ENCODE results near the gene DNAH2. TPM values are rescaled to one million over a fixed set of nuclear protein-coding genes. Genes with fewer than 3 reads are reported as not detected.

Gene DNAH2
- total and polyA plus RNA-seq, 2 donors: 0.07 to 0.14 TPM

GRCh38 chr17:7780736-7781135, 63.2 kb downstream of the DNAH2 start:
- Histone ChIP-seq H3K4me3 (ENCODE audit: low read length in 2 of 2) (no peak overlapping the region), H3K36me3 (ENCODE audit: control insufficient read depth in 2 of 2, insufficient read depth in 2 of 2, low read length in 1 of 2) (no peaks in the 10 kb centered on the region), H3K27me3 (ENCODE audit: control insufficient read depth in 2 of 2, insufficient read depth in 1 of 2, low read length in 1 of 2) (peaks cover 0 to 17% of the 10 kb centered on the region in 2 donors), H3K4me1 (ENCODE audit: control insufficient read depth in 2 of 2, insufficient read depth in 2 of 2, low read length in 2 of 2) (no peaks in the 10 kb centered on the region), H3K27ac (ENCODE audit: low read depth in 1 of 2, low read length in 1 of 2) (no peak overlapping the region), H3K9me3 (ENCODE audit: control insufficient read depth in 2 of 2, insufficient read depth in 1 of 2, low read length in 1 of 2) (no peaks in the 10 kb centered on the region)
- WGBS: 97% methylated on average over 10 of the region's 10 CpGs
- no peak for DNase-seq (ENCODE audit: low read depth in 6 of 9, low spot score in 9 of 9)

DNA sequence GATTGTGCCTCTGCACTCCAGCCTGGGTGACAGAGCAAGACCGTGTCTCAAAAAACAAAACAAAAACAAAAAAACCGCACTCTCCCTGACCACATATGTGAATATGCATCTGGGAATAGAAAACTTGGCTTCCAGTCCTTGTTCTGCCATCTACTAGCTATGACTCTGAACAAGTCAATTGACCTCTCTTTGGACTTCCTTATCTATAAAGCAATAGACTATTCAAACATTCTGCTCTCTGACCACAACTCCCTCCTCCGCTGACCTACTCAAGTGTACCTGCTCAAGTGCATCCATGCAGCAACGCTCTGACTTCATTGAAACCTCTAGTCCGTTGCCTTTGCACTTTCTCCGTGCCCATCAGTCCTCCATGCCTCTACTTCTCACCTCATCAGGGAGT, 63.9 kb downstream of the DNAH2 start:
- peaks cover 0 to 15% of the 10 kb centered on the region in 2 donors for H3K27me3 ChIP-seq (ENCODE audit: control insufficient read depth in 2 of 2, insufficient read depth in 1 of 2, low read length in 1 of 2)
- no peaks in the 10 kb centered on the region for H3K4me1 ChIP-seq (ENCODE audit: control insufficient read depth in 2 of 2, insufficient read depth in 2 of 2, low read length in 2 of 2)
- 89% methylated on average over 6 of the region's 6 CpGs for WGBS
- no peaks in the 10 kb centered on the region for H3K36me3 ChIP-seq (ENCODE audit: control insufficient read depth in 2 of 2, insufficient read depth in 2 of 2, low read length in 1 of 2)
- no peak overlapping the region for H3K4me3 ChIP-seq (ENCODE audit: low read length in 2 of 2)
- no peak overlapping the region for H3K27ac ChIP-seq (ENCODE audit: low read depth in 1 of 2, low read length in 1 of 2)
- no peak for DNase-seq (ENCODE audit: low read depth in 6 of 9, low spot score in 9 of 9)
- no peaks in the 10 kb centered on the region for H3K9me3 ChIP-seq (ENCODE audit: control insufficient read depth in 2 of 2, insufficient read depth in 1 of 2, low read length in 1 of 2)

DNA sequence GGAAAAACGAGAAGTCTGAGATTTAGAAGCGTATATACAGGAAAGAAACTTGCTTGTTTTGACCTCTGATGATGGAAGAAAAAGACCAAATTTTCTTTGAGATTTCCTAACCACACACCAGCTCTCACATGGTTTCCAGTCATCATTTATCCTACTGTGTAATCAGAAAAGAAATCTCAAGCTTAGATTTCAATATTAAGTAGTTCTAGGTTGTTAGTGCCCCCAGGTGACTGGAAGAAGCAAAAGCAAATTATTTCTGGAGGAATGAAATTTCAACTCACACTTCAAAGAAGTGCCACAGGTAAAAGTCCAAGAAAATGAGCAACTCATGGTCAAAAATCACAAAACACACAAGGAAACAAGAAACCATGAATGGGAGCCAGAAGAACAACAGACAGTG, 64.7 kb downstream of the DNAH2 start:
- no peaks in the 10 kb centered on the region for H3K36me3 ChIP-seq (ENCODE audit: control insufficient read depth in 2 of 2, insufficient read depth in 2 of 2, low read length in 1 of 2)
- H3K4me1 ChIP-seq (ENCODE audit: control insufficient read depth in 2 of 2, insufficient read depth in 2 of 2, low read length in 2 of 2): no peaks in the 10 kb centered on the region
- H3K9me3 ChIP-seq (ENCODE audit: control insufficient read depth in 2 of 2, insufficient read depth in 1 of 2, low read length in 1 of 2): peaks cover 0 to 3% of the 10 kb centered on the region in 2 donors
- DNase-seq (ENCODE audit: low read depth in 6 of 9, low spot score in 9 of 9): no peak
- no peak overlapping the region for H3K4me3 ChIP-seq (ENCODE audit: low read length in 2 of 2)
- peaks cover 0 to 11% of the 10 kb centered on the region in 2 donors for H3K27me3 ChIP-seq (ENCODE audit: control insufficient read depth in 2 of 2, insufficient read depth in 1 of 2, low read length in 1 of 2)
- 69% methylated on average over 2 of the region's 2 CpGs for whole genome bisulfite sequencing
- no peak overlapping the region for H3K27ac ChIP-seq (ENCODE audit: low read depth in 1 of 2, low read length in 1 of 2)

GRCh38 chr17:7786866-7787265, 69.3 kb downstream of the DNAH2 start:
- Histone ChIP-seq H3K4me1 (ENCODE audit: control insufficient read depth in 2 of 2, insufficient read depth in 2 of 2, low read length in 2 of 2) (no peaks in the 10 kb centered on the region), H3K9me3 (ENCODE audit: control insufficient read depth in 2 of 2, insufficient read depth in 1 of 2, low read length in 1 of 2) (peaks cover 0 to 3% of the 10 kb centered on the region in 2 donors), H3K27ac (ENCODE audit: low read depth in 1 of 2, low read length in 1 of 2) (no peak overlapping the region), H3K27me3 (ENCODE audit: control insufficient read depth in 2 of 2, insufficient read depth in 1 of 2, low read length in 1 of 2) (no peaks in the 10 kb centered on the region), H3K36me3 (ENCODE audit: control insufficient read depth in 2 of 2, insufficient read depth in 2 of 2, low read length in 1 of 2) (no peaks in the 10 kb centered on the region), H3K4me3 (ENCODE audit: low read length in 2 of 2) (no peak overlapping the region)
- no peak for DNase-seq (ENCODE audit: low read depth in 6 of 9, low spot score in 9 of 9)
- WGBS: 94% methylated on average over 21 of the region's 21 CpGs

DNA sequence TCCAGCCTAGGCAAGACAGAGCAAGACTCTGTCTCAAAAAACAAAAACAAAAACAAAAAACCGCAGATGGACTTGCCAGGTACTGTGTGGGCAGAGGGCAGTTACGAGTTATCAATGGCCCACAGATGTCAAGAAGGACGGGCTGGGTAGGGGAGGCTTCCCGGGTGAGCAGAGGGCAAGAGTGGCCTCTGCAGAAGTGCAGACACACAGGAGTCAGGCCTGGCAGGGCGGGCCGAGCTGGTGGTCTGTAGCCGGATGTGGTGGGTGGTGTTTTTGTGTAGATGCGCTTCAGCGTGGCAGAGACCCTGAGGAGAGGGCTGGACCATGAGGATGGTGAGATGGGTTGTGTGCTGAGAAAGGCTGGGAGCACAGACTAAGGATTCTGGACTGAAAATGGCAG, 71.6 kb downstream of the DNAH2 start:
- Histone ChIP-seq H3K27ac (ENCODE audit: low read depth in 1 of 2, low read length in 1 of 2) (no peak overlapping the region), H3K36me3 (ENCODE audit: control insufficient read depth in 2 of 2, insufficient read depth in 2 of 2, low read length in 1 of 2) (no peaks in the 10 kb centered on the region), H3K9me3 (ENCODE audit: control insufficient read depth in 2 of 2, insufficient read depth in 1 of 2, low read length in 1 of 2) (peaks cover 0 to 3% of the 10 kb centered on the region in 2 donors), H3K27me3 (ENCODE audit: control insufficient read depth in 2 of 2, insufficient read depth in 1 of 2, low read length in 1 of 2) (peaks cover 0 to 3% of the 10 kb centered on the region in 2 donors), H3K4me3 (ENCODE audit: low read length in 2 of 2) (no peak overlapping the region), H3K4me1 (ENCODE audit: control insufficient read depth in 2 of 2, insufficient read depth in 2 of 2, low read length in 2 of 2) (no peaks in the 10 kb centered on the region)
- WGBS: 94% methylated on average over 9 of the region's 9 CpGs
- DNase-seq (ENCODE audit: low read depth in 6 of 9, low spot score in 9 of 9): no peak

DNA sequence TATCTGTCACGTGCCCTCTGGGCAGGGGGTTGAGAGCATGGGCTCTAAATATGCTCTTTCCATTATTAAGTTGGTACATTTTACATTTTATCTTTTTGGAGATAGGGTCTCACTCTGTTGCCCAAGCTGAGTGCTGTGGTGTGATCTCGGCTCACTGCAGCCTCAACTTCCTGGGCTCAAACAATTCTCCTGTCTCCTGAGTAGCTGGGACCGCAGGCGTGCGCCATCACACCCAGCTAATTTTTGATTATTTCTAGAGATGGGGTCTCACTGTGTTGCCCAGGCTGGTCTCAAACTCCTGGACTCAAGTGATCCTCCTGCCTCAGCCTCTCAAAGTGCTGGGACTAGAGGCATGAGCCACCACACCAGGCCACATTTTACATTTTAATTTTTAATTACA, 72.6 kb downstream of the DNAH2 start:
- Histone ChIP-seq H3K9me3 (ENCODE audit: control insufficient read depth in 2 of 2, insufficient read depth in 1 of 2, low read length in 1 of 2) (peaks cover 2 to 3% of the 10 kb centered on the region in 2 donors), H3K4me3 (ENCODE audit: low read length in 2 of 2) (no peak overlapping the region)
- WGBS: 97% methylated on average over 5 of the region's 5 CpGs

DNA sequence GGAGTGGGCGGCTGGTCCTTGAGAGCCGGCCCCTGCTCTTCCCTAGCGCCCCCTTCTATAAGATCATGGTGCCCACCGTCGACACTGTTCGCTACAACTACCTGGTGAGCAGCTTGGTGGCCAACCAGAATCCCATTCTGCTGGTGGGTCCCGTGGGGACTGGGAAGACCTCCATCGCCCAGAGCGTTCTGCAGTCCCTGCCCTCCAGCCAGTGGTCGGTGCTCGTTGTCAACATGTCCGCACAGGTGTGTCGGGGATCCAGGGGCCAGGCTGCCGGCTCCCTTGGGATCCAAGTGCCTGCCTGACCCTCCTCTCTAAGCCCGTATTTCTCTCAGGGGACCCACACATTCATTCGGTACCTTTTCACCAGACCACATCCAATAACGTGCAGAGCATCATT, 75.1 kb downstream of the DNAH2 start:
- 96% methylated on average over 17 of the region's 17 CpGs for WGBS
- no peak for DNase-seq (ENCODE audit: low read depth in 6 of 9, low spot score in 9 of 9)
- Histone ChIP-seq H3K27me3 (ENCODE audit: control insufficient read depth in 2 of 2, insufficient read depth in 1 of 2, low read length in 1 of 2) (peaks cover 0 to 6% of the 10 kb centered on the region in 2 donors), H3K27ac (ENCODE audit: low read depth in 1 of 2, low read length in 1 of 2) (no peak overlapping the region), H3K4me3 (ENCODE audit: low read length in 2 of 2) (no peak overlapping the region), H3K9me3 (ENCODE audit: control insufficient read depth in 2 of 2, insufficient read depth in 1 of 2, low read length in 1 of 2) (peaks cover 0 to 2% of the 10 kb centered on the region in 2 donors), H3K4me1 (ENCODE audit: control insufficient read depth in 2 of 2, insufficient read depth in 2 of 2, low read length in 2 of 2) (no peaks in the 10 kb centered on the region), H3K36me3 (ENCODE audit: control insufficient read depth in 2 of 2, insufficient read depth in 2 of 2, low read length in 1 of 2) (no peaks in the 10 kb centered on the region)

More for the DNA sequence above, 72.6 kb downstream of the DNAH2 start:
- H3K27ac ChIP-seq (ENCODE audit: low read depth in 1 of 2, low read length in 1 of 2): no peak overlapping the region
- no peaks in the 10 kb centered on the region for H3K4me1 ChIP-seq (ENCODE audit: control insufficient read depth in 2 of 2, insufficient read depth in 2 of 2, low read length in 2 of 2)
- H3K27me3 ChIP-seq (ENCODE audit: control insufficient read depth in 2 of 2, insufficient read depth in 1 of 2, low read length in 1 of 2): peaks cover 0 to 6% of the 10 kb centered on the region in 2 donors
- H3K36me3 ChIP-seq (ENCODE audit: control insufficient read depth in 2 of 2, insufficient read depth in 2 of 2, low read length in 1 of 2): no peaks in the 10 kb centered on the region
- no peak for DNase-seq (ENCODE audit: low read depth in 6 of 9, low spot score in 9 of 9)

- Histone ChIP-seq H3K4me3 (ENCODE audit: low read length in 2 of 2) (no peak overlapping the region), H3K36me3 (ENCODE audit: control insufficient read depth in 2 of 2, insufficient read depth in 2 of 2, low read length in 1 of 2) (no peaks in the 10 kb centered on the region), H3K4me1 (ENCODE audit: control insufficient read depth in 2 of 2, insufficient read depth in 2 of 2, low read length in 2 of 2) (no peaks in the 10 kb centered on the region), H3K27me3 (ENCODE audit: control insufficient read depth in 2 of 2, insufficient read depth in 1 of 2, low read length in 1 of 2) (peaks cover 0 to 6% of the 10 kb centered on the region in 2 donors), H3K27ac (ENCODE audit: low read depth in 1 of 2, low read length in 1 of 2) (no peak overlapping the region), H3K9me3 (ENCODE audit: control insufficient read depth in 2 of 2, insufficient read depth in 1 of 2, low read length in 1 of 2) (peaks cover 0 to 2% of the 10 kb centered on the region in 2 donors)
- WGBS: 91% methylated on average over 19 of the region's 19 CpGs
- no peak for DNase-seq (ENCODE audit: low read depth in 6 of 9, low spot score in 9 of 9)
Measured at GRCh38 chr17:7794075-7794663, 76.6 kb downstream of the DNAH2 start.

DNA sequence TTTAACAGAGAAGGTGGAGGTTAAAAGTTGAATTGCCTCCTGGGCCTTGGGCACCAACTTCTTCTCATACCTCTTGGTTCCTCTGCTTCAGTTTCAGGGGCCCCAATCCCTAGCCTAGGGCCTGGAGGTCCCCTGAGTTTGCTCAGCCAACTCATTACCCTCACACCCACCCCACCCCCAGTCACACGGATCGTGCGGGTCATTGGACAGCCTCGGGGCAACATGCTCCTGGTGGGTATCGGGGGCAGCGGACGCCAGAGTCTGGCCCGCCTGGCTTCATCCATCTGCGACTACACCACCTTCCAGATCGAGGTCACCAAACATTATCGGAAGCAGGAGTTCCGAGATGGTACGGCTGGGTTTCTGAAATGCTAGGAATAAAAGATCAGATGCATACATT, 80.4 kb downstream of the DNAH2 start:
- no peaks in the 10 kb centered on the region for H3K4me1 ChIP-seq (ENCODE audit: control insufficient read depth in 2 of 2, insufficient read depth in 2 of 2, low read length in 2 of 2)

More for the DNA sequence above, 80.4 kb downstream of the DNAH2 start:
- Histone ChIP-seq H3K27me3 (ENCODE audit: control insufficient read depth in 2 of 2, insufficient read depth in 1 of 2, low read length in 1 of 2) (peaks cover 0 to 4% of the 10 kb centered on the region in 2 donors), H3K36me3 (ENCODE audit: control insufficient read depth in 2 of 2, insufficient read depth in 2 of 2, low read length in 1 of 2) (no peaks in the 10 kb centered on the region), H3K9me3 (ENCODE audit: control insufficient read depth in 2 of 2, insufficient read depth in 1 of 2, low read length in 1 of 2) (peaks cover 0 to 2% of the 10 kb centered on the region in 2 donors), H3K27ac (ENCODE audit: low read depth in 1 of 2, low read length in 1 of 2) (no peak overlapping the region), H3K4me3 (ENCODE audit: low read length in 2 of 2) (no peak overlapping the region)
- no peak for DNase-seq (ENCODE audit: low read depth in 6 of 9, low spot score in 9 of 9)
- 96% methylated on average over 13 of the region's 13 CpGs for WGBS
